HG02870 (cell line): ENCODE data around the gene PRAMEF2.
"Not testable (repeated sequence)": the region's sequence is repeated elsewhere in the genome, so short reads cannot be mapped to it uniquely, and the experiment has no call there.

Source experiments
- ATAC-seq: cut with Tn5 transposase; IDR thresholded peaks from one replicate; pipeline ENCODE4 v1.9.1; 2021; ENCODE audit warnings: mild to moderate bottlenecking, moderate library complexity; ENCODE audit not compliant: unreplicated experiment

PRAMEF2 gene, protein sequence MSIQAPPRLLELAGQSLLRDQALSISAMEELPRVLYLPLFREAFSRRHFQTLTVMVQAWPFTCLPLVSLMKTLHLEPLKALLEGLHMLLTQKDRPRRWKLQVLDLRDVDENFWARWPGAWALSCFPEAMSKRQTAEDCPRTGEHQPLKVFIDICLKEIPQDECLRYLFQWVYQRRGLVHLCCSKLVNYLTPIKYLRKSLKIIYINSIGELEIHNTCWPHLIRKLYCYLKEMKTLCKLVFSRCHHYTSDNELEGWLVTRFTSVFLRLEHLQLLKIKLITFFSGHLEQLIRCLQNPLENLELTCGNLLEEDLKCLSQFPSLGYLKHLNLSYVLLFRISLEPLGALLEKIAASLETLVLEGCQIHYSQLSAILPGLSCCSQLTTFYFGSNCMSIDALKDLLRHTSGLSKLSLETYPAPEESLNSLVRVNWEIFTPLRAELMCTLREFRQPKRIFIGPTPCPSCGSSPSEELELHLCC

DNA sequence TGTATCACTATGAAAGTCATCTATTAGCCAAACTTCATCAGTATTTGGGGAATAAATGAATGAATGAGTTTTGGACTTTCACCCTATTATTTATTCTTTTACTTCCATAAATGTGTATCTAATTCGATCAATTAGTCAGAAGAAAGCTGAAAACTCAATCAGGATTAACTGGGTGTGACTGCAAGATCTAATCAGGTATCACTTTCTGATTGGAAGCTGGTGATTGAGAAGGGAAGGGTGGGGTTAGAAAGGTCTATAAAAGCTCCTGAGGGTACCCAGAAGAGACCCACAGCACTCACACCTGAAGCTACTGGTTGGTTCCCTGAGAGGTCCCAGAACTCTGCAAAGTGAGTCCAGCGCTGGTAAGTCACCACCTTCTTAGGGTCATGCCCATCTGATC, at the start of gene PRAMEF2:
PRAMEF2 (plus strand) TSS at position 301 of the 400 bp plus-strand sequence. CDS start 1,924 bp downstream, outside the sequence.
- not testable (repeated sequence) for ATAC-seq

DNA sequence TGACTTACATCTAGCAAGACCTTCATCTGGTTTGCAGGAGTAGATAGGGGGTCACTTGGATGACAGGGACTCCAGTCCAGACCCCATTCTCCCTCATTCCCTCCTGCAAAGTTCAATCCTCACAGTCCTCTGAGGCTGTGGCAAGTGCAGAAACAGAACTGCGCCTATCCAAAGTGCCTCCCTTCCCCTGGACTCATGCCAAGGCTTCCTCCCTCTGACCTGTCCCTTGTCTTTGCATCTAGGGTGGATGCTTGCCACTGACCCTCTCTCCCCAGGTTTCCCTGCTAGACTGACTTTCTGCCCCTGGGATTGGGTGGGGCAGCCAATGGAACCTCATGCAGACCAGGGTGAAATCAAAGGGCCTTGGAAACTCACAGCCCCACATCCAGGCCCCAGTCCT, 47.0 kb upstream of the PRAMEF2 start:
- ATAC-seq: no peak

DNA sequence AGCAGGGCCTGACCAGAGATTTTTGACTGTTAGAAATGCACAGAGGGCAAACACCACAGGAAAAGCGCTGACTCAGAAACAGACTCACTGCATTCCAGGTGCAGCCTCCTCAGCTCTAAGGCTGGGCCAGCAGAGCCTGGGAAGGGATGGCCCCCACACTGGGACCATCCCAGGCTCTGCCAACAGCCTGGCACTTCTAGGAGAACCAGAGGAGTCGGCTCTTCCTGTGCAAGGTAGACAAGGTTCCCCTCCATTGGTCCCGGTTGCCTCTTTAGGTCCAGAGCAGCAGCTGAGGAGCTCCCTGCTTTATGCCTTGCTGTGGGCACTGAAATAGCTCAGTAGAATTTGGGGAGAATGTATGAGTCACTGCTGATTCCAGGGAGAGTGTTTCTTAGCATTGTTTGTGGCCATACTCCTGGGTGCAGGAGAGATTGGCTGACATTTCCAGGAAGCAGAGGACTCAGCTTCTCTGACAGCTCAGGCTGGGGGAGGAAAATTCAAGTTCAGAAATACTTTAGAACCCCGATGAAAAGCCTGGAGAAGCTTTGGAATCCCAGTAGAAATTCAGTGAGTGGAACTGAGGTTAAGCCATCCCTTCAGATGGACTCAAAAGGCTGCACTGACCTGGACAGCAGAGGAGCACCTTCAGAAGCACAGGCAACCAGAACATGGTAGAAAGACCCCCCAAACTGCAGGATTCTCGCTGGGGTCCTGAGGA, 46.0 kb upstream of the PRAMEF2 start:
- no peak for ATAC-seq

DNA sequence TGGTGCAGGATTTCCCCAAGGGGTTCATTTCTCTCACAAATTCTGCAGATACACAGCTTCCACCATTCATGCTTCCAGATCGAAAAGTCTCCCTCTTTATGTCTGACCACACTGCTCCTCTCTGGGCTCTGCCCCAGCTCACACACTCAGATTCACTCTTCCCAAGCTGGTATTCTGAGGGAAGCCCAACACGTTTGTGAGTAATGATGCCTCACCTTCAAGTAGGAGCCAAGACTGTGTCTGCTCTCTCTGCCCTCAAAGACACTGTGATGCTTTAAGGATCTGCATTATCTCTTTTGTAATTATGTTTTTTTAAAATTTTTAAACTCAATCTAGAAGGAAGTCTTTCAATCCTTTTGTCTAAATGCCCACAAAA, 45.5 kb upstream of the PRAMEF2 start:
- ATAC-seq: no peak

DNA sequence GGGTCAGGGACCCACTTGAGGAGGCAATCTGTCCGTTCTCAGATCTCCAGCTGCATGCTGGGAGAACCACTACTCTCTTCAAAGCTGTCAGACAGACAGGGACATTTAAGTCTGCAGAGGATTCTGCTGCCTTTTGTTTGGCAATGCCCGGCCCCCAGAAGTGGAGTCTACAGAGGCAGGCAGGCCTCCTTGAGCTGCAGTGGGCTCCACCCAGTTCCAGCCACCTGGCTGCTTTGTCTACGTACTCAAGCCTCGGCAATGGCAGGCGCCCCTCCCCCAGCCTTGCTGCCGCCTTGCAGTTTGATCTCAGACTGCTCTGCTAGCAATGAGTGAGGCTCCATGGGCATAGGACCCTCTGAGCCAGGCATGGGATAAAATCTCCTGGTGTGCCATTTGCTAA, 37.8 kb upstream of the PRAMEF2 start:
- ATAC-seq: not testable (repeated sequence)

DNA sequence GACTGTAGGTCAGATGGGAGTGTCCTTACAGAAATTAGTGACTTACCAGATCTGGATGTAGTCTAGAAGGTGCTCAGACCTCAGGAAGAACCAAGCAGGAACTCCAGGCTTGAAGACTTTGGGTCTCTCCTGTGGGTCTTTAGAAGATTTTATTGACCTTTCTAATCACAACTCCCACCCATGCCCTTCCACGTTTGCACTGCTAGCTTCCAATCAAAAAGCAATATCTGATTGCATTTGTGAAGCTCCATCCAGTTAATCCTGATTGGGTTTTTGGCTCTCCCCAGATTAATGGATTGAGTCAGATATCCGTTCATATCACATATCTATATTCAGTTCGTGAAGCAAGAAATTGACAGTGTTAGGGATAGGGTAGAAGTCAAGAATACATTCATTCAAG, 25.6 kb upstream of the PRAMEF2 start, which contains the start of gene PRAMEF11:
PRAMEF11 (minus strand) TSS at position 101 of the 400 bp plus-strand sequence. CDS start 2,621 bp downstream, outside the sequence.
- ATAC-seq: not testable (repeated sequence)

DNA sequence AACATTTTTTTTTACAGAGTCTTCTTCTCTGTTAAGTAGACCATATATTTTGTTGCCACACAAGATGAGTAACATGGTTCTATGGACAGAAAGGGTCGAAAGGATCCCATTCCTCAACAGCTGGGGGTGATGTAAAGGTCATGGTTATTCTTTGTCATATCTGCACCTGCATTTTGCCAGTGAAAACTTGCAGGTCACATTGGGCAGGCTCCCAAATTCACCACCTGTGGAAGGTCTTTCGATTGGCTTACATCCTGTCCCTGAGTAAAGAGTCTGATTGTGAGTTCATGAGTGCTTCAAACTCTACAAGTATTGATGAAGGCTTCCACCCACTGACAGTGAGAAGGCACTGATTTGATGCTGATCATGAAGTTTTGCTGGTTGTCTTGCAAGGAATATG, 23.6 kb upstream of the PRAMEF2 start:
- not testable (repeated sequence) for ATAC-seq

DNA sequence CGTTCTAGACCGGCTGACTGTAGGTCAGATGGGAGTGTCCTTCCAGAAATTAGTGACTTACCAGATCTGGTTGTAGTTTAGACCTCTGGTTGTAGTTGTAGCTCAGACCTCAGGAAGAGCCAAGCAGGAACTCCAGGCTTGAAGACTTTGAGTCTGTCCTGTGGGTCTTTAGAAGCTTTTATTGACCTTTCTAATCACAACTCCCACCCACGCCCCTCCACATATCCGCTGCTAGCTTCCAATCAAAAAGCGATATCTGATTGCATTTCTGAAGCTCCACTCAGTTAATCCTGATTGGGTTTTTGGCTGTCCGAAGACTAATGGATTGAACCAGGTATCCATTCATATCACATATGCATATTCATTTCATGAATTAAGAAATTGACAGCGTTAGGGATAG, 8.3 kb upstream of the PRAMEF2 start, which contains the start of gene HNRNPCL1:
HNRNPCL1 (minus strand) TSS at position 101 of the 400 bp plus-strand sequence. CDS start 431 bp downstream, outside the sequence.
- ATAC-seq: not testable (repeated sequence)

DNA sequence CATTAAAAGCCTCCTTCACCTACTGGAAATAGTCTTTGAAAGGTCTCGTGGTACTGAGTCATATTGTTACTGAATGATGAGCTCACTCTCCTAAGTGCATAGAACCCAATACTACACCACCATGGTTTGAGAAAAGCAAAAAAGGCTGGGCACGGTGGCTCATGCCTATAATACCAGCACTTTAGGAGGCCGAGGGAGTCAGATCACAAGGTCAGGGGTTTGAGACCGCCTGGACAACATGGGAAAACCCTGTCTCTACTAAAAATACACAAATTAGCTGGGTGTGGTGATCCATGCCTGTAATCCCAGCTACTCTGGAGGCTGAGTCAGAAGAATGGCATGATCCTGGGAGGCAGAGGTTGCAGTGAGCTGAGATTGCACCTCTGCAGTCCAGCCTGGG, 5.1 kb upstream of the PRAMEF2 start:
- ATAC-seq: no peak

DNA sequence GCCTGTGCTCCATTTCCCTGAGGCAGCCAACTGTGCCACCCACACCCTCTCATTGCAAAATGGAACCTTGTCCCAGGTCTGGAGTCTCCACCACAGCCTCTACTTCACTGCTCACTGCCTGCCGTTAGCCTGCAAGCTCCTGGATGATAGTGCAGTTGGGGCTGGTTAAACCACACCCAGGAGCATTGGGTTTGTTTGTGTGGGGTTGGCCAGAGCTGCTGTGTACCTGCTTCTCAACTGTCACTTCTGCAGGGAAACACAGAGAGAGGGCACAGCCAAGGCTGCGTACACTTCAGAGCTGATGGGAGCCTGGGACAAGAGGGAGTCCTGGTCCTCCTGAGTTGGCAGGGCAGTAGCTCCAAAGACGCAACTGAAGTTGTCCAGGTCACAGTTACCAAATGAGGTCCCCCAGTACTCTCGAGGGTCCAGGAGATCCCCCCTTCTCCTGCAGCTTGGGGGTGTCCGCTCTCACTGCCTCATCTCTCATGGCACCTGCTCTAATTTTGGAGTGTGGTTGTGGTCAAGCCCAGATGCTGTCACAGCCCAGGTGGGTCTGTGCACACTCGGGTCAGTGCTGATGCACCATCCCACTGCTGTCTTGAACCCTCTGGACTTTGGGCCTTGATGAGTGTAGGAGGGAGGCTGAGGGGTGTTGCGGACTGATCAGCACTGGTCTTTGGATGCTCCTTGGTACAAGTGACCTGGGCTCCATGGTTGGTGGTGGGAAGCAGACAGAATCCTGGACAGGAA, 6.4 kb downstream of the PRAMEF2 start:
- ATAC-seq: not testable (repeated sequence)

DNA sequence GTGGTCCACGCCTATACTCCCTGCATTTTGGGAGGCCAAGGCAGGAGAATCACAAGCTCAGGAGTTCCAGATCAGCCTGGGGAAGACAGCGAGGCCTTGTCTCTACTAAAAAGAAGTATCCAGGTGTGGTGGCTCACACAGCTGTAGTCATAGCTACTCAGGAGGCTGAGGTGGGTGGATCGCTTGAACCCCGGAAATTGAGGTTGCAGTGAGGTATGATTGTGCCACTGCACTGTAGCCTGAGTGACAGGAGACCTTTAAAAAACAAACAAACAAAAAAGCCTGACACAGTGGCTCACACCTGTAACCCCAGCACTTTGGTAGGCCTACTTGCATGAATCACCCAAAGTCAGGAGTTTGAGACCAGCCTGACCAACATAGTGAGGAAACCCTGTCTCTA, 21.6 kb downstream of the PRAMEF2 start:
- not testable (repeated sequence) for ATAC-seq

DNA sequence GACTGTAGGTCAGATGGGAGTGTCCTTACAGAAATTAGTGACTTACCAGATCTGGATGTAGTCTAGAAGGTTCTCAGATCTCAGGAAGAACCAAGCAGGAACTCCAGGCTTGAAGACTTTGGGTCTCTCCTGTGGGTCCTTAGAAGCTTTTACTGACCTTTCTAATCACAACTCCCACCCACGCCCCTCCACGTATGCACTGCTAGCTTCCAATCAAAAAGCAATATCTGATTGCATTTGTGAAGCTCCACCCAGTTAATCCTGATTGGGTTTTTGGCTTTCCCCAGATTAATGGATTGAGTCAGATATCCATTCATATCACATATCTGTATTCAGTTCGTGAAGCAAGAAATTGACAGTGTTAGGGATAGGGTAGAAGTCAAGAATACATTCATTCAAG, 29.2 kb downstream of the PRAMEF2 start, which contains the start of gene PRAMEF4:
PRAMEF4 (minus strand) TSS at position 101 of the 400 bp plus-strand sequence. CDS start 2,807 bp downstream, outside the sequence.
- not testable (repeated sequence) for ATAC-seq

DNA sequence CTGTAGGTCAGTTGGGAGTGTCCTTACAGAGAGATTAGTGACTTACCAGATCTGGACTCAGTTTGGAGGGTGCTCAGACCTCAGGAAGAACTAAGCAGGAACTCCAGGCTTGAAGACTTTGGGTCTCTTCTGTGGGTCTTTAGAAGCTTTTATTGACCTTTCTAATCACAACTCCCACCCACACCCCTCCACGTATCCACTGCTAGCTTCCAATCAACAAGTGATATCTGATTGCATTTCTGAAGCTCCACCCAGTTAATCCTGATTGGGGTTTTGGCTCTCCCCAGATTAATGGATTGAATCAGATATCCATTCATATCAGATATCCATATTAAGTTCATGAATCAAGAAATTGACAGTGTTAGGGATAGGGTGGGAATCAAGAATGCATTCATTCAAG, 41.3 kb downstream of the PRAMEF2 start, which contains the start of gene PRAMEF10:
PRAMEF10 (minus strand) TSS at position 101 of the 400 bp plus-strand sequence. CDS start 2,423 bp downstream, outside the sequence.
- ATAC-seq: not testable (repeated sequence)

DNA sequence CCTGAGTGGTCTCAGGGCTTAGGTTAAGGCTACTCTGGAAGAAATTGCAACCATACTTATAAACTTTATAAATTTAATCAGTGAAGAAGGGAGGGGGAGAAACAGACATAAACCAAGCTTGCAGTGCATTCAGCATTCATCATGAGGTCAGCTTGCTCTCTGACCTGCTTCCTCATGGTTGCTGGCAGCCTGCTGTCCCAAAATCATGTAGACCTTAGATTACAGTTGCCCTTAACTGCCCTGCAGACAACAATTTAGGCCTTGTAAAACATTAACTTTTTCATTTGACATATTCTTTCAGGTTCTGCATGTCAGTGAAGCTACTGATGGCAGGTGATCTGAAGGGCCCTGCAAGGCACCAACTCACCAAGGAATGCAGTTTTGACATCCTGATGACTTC, 42.3 kb downstream of the PRAMEF2 start:
- ATAC-seq: not testable (repeated sequence)

DNA sequence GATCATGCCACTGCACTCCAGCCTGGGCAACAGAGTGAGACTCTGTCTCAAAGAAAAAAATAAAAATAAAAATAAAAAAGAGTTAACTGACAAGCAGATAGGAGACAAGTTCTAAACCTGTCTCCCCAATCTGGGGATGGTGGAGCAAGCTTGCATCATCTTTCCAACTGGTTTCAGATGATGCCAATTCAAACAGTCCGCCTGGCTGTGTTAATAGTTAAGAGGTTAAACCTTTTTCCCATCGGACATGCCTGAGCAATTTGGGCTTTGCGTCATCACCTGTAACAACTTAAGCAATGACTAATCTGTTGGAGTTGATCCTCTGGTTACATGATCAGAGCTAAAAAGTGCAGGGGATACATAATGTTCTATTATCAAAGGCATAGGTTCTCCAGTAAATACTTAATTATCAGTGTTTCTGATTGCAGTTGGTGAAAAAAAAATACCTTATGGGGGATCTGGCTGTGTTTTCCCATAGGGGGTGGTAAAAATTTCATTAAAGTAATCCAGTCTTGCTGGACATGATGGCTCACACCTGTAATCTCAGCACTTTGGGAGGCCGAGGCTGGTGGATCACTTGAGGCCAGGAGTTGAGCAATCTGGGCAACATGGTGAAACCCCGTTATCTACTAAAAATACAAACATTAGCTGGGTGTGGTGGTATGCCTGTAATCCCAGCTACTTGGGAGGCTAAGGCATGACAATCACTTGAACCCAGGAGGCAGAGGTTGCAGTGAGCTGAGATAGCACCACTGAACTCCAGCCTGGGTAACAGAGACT, 47.1 kb downstream of the PRAMEF2 start:
- not testable (repeated sequence) for ATAC-seq
